ENCODE data around the gene CCDC27.

The CCDC27 gene

GRCh38 chr1:3718764-3719163, 33.5 kb upstream of the CCDC27 start:
- DNase-seq = no peak

GRCh38 chr1:3721955-3722465, 30.2 kb upstream of the CCDC27 start:
- no peak for DNase-seq

GRCh38 chr1:3722846-3723245, 29.4 kb upstream of the CCDC27 start:
- DNase-seq = no peak

- peak in 1 of 2 experiments; percentile 36 for DNase-seq
Observed at GRCh38 chr1:3724416-3725030, 27.7 kb upstream of the CCDC27 start.

GRCh38 chr1:3725366-3725765, 26.9 kb upstream of the CCDC27 start:
- no peak for DNase-seq

GRCh38 chr1:3727042-3727824, 25.0 kb upstream of the CCDC27 start:
- DNase-seq = no peak

GRCh38 chr1:3727825-3728776, 24.1 kb upstream of the CCDC27 start:
- no peak for DNase-seq

GRCh38 chr1:3729594-3730542, 22.4 kb upstream of the CCDC27 start:
- no peak for DNase-seq

- DNase-seq = no peak
Observed at GRCh38 chr1:3730543-3731247, 21.6 kb upstream of the CCDC27 start.

GRCh38 chr1:3731583-3732433, 20.4 kb upstream of the CCDC27 start:
- no peak for DNase-seq

GRCh38 chr1:3732434-3733093, 19.7 kb upstream of the CCDC27 start:
- DNase-seq = no peak

GRCh38 chr1:3733094-3733882, 19.0 kb upstream of the CCDC27 start:
- no peak for DNase-seq

- DNase-seq = no peak
Observed at GRCh38 chr1:3733883-3734589, 18.2 kb upstream of the CCDC27 start.

GRCh38 chr1:3734602-3735001, 17.6 kb upstream of the CCDC27 start:
- DNase-seq = no peak

- no peak for DNase-seq
Observed at GRCh38 chr1:3735027-3735681, 17.1 kb upstream of the CCDC27 start.

GRCh38 chr1:3735688-3736087, 16.6 kb upstream of the CCDC27 start:
- DNase-seq = no peak

GRCh38 chr1:3736131-3736561, 16.1 kb upstream of the CCDC27 start:
- no peak for DNase-seq

- no peak for DNase-seq
Observed at GRCh38 chr1:3736708-3737107, 15.5 kb upstream of the CCDC27 start.
